Thyroid gland (tissue), 4 donors: ENCODE data around the gene MCM3AP.

Experiments used
- CTCF ChIP-seq, 6 experiments: fragments of 200-600 bp in 3 of 6; fragments of 450-650 bp in 3 of 6; sonication (generic) in 3 of 6; IDR thresholded peaks; one replicate each; pipeline ENCODE4 v1.5.1; 2016 to 2019; ENCODE audit warnings: antibody characterized with exemption in 6 of 6, mild to moderate bottlenecking in 2 of 6, inconsistent platforms in 1 of 6, moderate library complexity in 1 of 6
- POLR2A ChIP-seq, 2 donors: fragments of 450-650 bp; IDR thresholded peaks; one replicate each; pipeline ENCODE4 v1.6.1; 2017; ENCODE audit warnings: antibody characterized with exemption in 2 of 2, mild to moderate bottlenecking in 2 of 2, moderate library complexity in 1 of 2

DNA sequence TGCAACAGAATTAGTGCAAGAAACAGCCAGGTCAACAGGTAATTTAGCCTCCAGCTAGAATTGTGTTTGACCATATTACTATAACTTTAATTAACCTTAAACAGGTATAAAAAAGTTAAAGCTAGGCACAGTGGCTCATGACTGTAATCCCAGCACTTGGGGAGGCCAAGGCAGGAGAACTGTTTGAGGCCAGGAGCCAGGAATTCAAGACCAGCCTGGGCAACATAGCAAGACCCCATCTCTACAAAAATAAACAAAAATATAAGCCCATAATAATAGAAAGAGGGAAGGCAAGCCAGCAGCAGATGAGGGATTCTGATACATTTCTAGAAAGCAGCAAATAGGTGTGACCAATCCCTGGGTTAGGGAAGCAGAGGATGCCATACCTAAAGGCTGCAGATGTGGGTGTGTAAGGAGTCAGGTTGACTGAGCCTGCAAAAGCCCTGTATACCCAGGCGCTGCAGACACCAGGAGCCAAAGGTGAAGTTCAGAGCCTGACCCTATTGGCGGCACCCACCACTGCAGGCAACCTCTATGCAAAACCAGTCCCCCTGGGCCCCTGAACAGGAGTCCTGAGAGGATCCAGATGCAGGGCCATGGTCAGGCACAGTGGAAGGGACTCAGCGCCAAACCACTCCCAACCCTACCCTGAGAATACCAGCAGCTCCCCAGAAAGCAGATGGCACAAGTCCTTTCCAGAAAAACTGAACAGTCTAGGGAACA, 37.6 kb downstream of the MCM3AP start:
- no peak for TF ChIP-seq CTCF (IDR thresholded peaks at IDR 0.05)
- no peak for TF ChIP-seq POLR2A (IDR thresholded peaks at IDR 0.05)
